ENCODE measurements around the gene S100PBP.

Gene S100PBP

DNA sequence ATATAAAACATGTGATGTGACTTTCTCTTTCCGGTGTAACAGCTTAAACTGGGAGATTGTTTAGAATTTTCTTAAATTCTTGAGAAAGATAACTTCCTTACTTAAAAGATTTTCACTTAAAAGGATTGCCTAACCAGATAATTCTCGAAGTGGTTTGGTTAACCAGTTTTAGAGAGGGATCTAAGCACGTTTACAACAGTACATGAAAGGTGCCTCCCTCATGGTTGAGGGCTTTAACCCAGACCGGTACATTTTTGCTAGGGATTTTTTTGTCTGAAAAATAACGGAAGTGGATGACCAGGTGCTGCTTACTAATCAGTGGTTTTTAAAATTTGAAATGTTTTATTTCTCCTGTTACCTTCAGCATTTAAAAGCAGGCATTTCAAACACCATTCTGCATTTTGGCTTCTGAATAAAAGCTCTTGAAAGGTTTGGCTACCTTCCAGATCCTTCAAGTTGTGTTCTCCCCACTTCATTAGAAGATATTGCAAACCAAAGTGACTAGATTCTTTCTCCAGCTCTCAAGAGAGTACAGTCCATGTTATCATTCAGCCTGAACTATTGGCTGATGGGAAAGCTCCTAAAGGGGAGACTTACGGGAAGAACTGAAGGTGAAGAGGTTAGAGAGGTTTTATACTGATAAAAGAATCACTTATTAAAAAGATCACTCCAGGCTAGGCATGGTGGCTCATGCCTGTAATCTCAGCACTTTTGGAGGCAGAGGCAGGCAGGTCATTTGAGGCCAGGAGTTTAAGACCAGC lies 12.8 kb downstream of the S100PBP start:
- no peak for DNase-seq

DNA sequence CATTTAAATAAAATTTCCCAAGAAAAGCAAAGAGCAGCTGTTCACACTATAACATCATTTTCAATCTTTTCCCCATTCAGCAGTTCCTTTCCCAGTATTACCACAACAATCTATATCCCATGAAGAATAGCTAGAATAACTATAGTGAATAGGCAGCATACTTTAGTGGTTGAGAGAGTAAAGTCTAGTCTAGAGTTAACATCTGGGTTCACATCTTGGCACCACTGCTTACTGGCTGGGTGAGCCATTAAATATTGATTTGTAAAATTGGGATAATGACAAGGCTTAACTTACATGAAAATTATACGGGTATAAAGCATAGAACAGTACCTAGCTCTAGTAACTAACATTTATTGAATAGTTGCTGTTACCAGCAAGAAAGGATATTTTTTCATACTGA lies 14.4 kb downstream of the S100PBP start:
- no peak for DNase-seq

DNA sequence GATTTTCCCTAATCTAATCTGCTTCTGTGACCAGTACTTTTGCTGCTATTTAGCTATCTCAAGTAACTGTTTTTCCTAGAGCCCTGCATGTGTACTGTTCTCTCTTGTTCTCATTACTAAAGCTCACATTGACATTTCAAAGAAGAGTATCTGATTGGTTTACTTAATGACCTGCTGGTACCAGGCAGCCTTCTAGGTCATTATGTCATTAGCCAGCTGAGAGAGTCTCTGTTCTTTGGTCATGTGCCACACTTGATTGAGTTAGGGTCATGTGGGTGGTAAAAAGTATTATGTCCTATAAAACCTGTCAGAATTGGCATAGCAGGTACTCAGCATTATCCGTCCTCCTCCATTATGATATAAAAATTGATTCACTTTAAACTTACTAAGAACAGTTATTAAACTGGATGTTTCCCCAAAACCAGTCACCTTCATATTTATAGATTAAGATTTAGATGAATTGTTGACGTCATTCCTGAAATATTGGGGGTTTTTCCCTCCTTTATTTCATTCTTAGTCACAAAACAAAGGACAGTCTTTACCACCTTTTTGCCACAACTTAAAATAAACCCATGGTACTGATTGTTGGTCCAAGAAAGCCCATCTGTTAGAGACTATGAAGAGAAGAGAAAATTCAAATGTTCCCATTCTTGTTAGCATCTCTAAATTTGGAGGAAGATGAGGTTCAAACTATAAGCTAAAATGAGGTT lies 31.1 kb downstream of the S100PBP start:
- peak; percentile 9 to 74 for DNase-seq

DNA sequence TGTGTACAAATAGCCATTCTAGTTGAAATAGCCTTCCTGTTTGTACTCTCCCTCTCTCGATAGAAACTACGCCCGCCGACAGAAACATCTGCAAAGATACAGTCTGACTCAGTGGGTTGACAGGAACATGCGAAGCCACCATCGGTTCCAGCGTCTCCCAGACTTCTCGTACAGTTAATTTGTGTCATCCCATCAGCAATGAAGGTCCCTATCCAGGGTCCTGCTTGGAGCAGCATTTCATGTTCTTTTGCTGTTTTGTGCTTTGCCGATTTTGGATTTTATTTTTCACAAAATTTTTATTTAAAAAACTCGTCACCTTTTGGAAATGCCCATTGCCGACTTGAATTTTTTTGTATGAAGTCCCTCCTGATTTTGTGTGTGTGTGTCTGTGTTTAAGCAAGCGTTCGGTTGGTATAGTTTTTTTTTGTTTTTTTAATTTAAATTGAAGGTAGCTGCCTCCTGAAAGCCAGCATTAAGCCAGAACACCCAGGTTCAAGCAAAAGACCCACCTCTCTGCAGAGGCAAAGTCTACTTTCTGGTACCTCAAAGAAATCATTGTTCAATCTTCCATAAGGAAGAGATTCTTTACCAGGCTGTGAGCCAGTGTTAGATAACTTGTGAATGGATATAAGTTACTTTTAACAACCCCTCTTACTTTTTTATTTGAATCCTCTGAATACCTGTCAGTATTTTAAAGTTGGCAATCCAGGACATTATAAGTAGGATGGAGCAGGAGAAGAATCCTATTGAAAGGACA lies 38.6 kb downstream of the S100PBP start:
- no peak for DNase-seq

DNA sequence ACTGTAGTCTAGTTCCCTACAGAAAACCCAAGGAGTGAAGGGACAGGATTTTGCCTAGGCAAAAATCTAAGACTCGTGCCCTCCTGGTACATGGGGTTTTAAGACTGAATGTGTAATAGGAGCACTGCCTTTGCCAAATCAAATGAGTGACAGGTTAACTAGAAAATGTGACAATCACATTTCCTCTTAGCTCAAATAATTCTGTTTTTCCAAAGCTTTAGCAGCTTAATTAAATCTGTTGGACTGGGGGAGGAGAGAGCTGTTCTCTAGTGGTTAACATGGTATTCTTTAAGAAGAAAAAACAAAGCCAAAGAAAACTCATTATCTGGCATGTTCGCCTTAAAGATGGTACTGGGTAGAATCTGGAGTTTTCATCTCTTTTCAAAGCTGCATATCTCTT lies 40.7 kb downstream of the S100PBP start:
- no peak for DNase-seq

DNA sequence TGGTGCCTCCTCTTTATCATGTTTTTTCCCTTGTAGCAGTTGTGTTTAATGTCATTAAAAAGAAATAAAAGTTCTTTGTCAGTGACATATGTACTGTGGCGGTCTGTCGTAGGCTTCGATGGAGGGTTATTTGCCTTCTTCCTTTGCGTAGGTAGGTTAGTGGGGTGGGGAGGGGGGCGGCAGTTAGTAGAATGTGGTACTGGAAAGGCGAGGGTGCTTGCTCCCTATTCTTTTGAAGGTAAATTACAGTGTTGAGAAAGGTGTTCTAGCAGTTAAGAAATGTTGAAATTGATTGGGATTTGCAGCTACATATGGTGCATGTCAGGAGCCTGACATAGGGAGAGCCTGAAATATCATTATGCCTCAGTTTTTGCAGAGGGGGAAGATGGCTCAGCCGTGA lies 41.3 kb downstream of the S100PBP start:
- no peak for DNase-seq

DNA sequence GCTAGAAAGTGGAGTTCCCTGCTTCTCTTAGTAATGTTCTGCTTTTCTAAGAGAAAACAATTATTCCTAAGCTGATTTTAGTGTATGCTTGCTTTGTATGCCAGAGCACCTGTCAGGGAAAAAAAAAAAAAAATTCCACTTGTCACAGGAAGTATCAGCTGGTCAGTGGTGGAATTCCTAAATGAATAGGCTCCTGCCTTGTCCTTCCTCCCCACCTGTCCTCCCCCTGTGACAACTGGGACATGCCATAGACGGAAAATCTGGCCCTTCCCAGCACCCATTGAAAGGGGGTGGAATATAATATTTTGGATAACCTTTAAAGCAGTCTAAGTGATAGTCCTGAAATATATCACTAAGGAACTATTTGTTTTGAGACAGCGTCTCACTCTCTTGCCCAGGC lies 42.5 kb downstream of the S100PBP start:
- DNase-seq = no peak

DNA sequence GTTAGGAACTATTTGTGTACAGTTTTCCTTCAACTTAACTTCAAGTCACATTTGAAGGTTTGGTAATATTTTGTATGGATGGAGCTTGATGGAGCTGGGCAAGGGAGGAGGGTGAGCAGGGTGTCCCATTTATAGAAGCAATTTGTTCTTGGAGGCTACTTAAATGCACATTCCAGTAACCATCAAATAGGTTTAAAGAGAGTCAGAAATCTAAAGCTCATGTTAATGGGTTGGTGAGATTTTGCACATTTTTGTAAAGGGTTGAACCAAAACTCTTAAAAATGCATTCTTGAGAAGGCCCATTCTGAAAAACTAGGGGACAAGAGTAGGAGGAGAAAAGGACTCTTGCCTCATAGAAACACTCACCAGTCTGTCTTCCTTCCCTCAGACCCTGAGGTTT lies 43.1 kb downstream of the S100PBP start:
- no peak for DNase-seq

DNA sequence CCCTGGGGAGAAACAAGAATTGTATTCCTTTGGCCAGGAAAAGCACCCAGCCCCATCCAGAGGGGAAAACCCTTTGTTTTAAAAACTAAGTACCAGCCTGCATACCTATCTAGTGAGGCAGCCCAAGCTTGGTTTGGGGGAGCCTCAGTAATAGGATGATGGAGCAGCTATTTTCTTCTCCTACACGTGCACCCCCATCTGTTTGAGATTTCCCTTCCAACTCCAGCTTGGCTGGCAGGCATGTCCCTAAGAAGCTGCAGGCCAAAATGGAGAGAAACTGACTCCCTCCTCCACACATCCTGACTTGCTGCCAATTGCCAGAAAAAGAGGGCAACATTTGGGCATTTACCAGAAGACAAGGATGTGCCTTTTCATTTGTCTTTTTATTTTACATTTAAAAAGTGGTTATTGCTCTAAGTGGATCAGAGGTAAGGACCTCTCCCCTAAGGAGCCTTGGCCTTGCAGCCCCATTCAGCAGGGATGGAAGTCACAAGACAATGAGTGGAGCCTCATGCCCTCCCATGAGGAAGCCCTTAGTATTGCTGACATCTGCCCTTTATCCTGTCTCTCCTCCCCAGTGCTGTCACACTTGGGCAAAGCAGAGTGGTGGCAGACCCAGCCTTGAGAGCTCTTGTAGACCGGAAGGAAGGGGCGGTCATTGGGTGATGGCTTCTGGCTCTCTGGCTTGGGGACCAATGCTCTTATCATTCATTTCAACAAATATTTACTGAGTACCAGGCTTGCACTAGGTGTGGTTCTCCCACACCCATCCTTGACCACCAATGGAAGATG lies 44.6 kb downstream of the S100PBP start:
- no peak for DNase-seq

DNA sequence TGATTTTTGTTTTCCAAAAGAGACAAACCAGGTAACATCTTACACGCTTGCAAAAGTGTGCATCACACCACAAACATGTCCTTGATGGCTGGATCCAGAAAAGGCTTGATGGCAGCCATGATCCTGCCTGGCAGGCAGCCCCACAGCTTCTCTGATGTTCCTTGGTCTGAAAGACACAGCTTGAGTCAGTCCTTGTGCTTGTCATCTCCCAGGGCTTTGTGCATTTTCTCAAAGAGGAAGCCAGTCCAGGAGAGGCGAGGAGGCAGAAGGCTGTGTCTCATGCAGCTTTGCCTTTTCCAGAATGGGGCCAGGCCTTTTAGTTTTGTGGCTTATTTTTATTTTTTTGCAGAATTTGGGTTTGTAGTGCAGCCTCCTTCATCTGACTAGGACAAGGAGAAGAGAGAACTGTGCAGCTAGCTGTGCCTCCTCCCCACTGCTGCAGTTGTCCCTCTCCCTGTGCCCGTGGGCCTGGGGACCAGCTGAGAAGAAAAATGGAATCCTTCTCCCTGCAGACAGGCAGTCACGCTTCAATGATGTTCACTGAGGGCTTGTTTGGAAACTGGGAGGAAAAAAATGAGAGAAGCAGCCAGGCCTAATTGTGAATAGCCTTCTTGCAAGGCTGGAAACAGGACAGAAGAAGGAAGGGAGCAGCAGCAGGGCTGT lies 45.9 kb downstream of the S100PBP start:
- DNase-seq = no peak

DNA sequence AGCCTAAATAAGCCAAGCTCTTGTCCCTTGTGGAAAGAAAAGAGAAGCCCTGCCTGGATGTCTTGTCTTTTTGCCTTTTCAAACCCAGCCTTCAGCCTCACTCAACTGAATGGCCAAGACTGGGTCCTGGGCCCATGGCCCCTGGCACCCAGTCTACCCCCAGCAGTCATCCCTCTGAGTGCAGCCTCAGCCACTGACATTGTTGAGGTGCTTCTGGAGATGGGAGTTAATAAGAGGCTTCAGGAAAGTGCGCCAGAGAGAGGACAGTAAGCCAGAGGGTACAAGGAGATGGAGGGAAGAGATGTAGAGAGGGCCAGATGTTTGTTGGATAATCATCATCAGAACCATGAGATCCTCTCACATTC lies 46.4 kb downstream of the S100PBP start:
- DNase-seq = no peak

DNA sequence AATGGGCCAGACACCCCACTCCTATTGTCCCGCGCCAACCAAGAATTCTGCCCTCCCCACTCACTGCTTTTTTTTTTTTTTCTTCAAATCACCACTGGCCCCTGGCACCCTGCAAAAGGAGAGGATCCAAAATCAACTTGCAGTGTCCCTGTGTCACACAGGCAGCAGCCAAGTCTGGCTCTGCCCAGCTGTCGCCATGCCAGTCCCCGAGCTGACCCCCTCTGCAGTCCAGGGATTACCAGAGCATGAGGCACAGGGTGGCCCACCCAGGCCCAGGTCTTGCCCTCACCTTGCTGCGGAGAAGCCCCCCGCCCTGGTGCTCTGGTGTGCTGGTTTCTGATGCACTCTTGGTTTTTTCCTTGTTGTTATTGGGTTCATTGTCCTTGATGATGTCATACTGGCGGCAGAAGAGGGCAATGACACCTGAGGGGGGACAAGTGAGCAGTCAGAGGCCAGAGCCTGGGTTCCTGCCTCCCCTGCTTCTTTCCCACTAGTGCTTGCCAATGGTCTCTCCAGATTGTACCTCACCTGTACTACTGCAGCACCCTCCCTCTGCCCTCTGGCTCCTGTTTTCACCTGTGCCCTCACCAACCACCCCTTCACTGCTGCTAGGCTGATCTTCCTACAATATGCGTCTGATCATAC lies 47.0 kb downstream of the S100PBP start:
- DNase-seq = no peak

DNA sequence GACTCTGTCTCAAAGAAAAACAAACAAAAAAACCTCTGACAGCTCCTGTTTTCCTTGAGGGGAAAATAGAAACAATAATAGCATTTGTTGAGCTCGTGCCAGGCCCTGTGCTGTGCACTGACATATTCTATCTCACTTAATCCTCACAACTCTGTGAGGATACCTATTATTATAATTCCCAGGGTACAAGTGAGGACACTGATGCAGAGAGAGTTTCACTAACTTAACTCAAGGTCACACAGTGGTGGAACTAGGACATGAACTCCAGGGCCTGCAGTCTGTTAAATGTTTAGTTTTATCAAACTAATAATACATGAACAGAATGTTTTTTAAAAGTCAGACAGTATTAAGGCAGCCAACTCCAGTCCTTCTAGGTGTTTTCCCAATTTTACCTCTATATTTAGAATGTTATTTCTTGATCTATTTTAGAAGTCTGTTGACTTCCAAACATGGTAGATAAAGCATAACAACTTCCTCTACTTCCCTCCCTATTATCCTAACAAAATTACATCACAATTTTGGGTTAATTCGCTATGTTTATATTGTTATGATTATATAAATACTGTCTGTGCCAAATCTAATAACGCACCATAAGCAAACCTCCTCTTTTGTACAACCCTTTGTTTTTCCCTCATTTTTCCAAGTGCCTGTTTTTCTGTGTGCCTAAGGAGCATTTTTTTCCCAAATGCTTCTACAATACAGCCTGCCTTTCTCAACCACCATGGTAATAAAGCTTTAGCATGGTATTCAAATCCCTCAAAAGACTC lies 48.4 kb downstream of the S100PBP start:
- no peak for DNase-seq

DNA sequence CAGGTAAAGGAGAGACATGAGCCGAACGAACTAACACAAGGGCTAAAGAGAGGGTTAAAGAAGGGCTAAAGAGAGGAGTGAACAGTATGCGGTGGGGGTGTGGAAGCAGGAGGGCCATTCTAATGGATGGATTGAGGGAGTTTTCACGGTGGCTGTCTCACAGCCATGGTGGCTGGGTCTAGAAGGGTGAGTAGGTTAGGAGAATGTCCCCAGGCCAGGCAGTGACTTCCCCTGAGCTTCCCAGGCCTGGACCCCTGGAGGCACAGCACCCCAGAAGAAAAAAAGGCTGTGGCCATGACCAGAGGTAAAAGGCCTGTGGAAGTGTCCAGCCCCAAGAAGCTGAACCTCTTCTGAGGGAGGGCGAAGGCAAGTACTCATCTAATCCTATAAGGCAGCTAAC lies 49.7 kb downstream of the S100PBP start:
- no peak for DNase-seq

DNA sequence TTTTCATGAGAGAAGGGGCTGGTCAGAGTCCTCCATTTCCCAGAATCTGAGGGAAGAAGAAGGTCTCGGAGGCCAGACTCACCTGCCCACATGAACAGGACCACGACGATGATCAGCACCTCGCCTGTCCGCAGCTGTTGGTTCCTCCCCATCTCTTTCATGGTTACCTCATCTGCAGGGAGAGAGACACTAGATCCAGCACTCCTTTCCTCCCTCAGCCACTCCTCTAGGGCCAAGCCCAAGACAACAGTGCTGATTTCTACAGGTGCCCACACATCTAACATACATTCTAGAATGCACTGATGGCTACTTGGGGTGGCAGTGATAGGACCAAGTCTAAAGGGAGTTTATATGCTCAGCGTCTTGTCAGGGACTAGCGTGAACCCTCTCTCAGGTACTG lies 50.2 kb downstream of the S100PBP start:
- no peak for DNase-seq

DNA sequence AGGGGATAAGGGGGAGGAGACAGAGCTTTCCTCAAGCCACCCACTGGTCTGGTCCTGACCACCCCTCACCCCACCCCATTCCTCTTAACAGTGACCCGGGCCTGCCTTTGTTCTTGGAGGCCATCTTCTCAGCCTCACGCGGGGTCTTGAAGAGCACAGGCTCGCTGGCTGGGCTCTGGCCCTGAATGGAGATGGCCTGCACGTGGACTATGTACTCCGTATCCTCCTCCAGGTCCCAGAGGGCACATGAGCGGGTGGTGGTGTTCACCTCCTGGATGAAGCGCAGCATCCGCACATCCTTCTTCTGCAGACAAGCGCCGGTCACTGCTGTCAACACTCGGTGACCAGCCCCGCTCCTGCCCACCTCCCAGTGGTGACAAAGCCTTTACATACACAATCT lies 50.6 kb downstream of the S100PBP start:
- no peak for DNase-seq

DNA sequence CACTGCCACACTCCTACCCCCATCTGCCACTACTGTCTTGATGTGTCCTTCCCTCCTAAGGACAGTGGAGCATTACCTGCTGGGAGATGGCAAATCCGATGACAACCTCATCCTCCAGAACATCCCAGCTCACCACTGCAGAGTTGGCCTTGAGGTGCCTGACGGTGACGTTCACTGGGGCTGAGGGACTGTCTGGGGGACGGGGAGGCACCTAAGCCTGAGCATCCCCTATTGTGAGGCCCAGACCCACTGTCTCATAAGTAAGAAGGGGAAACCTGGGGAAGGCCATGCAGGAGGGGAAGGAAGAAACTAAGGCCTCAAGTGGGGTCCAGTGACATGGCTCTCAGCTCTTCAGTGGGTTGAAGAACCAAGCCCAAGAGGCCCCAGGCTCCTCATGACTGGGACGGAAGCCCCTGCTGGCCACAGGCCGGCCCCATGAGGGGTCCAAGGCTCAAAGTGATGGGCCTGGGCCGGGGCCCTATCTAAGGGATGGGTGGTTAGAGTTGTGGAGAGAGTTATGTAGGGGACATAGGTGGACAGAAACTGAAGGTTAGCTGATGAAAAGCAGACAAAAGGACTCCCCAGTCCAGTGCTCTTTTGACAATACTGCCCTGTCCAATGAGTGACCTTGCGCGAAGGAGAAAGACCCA lies 51.5 kb downstream of the S100PBP start:
- no peak for DNase-seq

DNA sequence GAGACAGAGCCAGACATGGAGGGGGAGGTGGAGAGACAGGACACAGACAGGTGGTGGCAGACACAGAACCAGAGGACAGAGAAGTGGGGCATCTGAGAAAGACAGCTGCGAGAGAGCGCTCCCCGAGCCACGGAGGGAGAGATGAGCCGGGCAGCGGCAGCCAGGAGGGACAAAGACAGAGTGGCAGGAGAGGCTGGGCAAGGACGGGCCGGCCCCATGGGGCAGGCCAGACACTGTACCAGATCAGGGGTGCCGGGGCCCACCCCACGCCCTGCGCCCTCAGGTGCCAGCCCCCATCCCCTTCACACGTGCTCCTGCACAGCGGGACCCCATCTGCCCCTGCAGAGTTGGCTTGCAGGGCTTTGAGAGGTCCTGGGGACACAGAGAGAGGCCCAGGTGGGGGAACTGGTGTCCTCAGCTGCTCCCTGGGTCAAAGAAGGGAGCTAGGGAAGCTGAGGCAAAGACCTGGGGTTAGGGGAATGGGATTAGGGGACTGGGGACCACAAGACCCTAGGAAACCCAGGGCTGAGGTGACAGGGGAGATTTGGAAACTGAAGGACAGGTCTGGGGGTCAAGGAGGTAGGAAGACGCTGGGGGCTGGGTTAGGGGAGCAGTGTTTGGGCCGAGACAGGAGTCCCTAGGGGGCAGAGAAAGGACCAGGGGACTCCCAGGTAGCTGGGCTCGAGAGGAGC lies 52.6 kb downstream of the S100PBP start:
- DNase-seq = no peak

DNA sequence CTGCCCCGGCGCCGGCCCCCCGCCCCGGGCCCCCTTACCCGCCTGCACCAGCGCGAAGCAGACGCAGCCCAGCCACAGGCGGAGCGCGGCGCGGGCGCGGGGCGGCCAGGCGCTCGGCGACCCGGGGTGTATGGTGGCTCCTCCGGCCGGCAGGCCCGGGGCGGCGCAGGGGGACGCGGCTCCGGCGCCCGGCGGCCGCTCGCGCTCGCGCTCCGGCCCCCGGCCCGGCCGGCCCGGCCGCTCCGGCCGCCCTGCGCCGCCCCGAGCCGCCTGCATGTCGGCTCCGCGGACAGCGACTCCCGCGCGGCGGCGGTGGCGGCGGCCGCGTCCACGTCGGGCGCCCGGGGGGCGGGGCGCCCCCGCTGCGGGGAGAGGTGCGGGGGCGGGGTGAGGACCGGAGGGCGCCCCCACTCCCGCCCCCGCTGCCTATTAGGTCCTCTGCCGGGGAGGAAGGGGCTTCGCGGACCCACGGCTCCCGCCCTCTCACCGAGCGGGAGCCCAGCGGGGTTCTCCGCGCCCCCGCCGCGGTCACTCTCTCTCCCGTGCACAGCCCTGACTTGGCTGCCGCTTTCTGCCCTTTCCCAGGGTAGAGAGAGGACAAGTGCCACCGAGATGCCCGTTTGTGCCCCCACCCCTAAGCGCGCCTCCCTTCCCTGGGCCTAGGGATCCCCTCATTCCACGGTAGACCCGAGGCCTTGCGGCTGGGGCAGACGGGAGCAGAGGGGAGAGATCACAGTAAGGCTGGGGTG lies 53.3 kb downstream of the S100PBP start, which contains the start of gene FNDC5:
TSS of gene FNDC5 (minus strand) at position 298 of the 749 bp plus-strand sequence.
- peak in 1 of 2 experiments; percentile 25 for DNase-seq

Data from NCI-H2081 (cell line).